Ishikawa (cell line): ENCODE results near the gene GMPR.

ENCODE experiments used
- CEBPB ChIP-seq: IDR thresholded peaks from 2 replicates; pipeline ENCODE4 v1.6.1; 2012
- EGR1 ChIP-seq: IDR thresholded peaks from 2 replicates; pipeline ENCODE4 v1.6.1; 2012
- EP300 ChIP-seq: IDR thresholded peaks from 2 replicates; pipeline ENCODE4 v1.6.1; 2012; ENCODE audit warnings: borderline replicate concordance
- MAX ChIP-seq: IDR thresholded peaks from 2 replicates; pipeline ENCODE4 v1.6.1; 2012
- NFIC ChIP-seq: IDR thresholded peaks from 2 replicates; pipeline ENCODE4 v1.6.1; 2012
- RAD21 ChIP-seq: IDR thresholded peaks from 2 replicates; pipeline ENCODE4 v1.6.1; 2012; ENCODE audit warnings: low read depth
- REST ChIP-seq: IDR thresholded peaks from 2 replicates; pipeline ENCODE4 v1.6.1; 2012; ENCODE audit warnings: low read depth, mild to moderate bottlenecking
- TAF1 ChIP-seq: IDR thresholded peaks from 2 replicates; pipeline ENCODE4 v1.6.1; 2012; ENCODE audit warnings: low read depth, mild to moderate bottlenecking
- TCF12 ChIP-seq: IDR thresholded peaks from 2 replicates; pipeline ENCODE4 v1.6.1; 2012; ENCODE audit warnings: low read depth
- USF1 ChIP-seq: IDR thresholded peaks from 2 replicates; pipeline ENCODE4 v1.6.1; 2012
- YY1 ChIP-seq: IDR thresholded peaks from 2 replicates; pipeline ENCODE4 v1.6.1; 2012; ENCODE audit warnings: low read depth

GRCh38 chr6:16228709-16229665 lies 9.4 kb upstream of the GMPR start:
- TF ChIP-seq RAD21, result 0 out of 2 replicates have a peak, but pooled peaks have one; percentile 10
- TF ChIP-seq CEBPB, result no peak
- no peak for TF ChIP-seq NFIC
- TF ChIP-seq MAX, result no peak
- TF ChIP-seq EP300, result no peak
- no peak for TF ChIP-seq EGR1
- TF ChIP-seq REST, result no peak
- no peak for TF ChIP-seq TAF1
- no peak for TF ChIP-seq YY1
- TF ChIP-seq USF1, result no peak
- no peak for TF ChIP-seq TCF12
